Skeletal muscle satellite cell (primary cell): ENCODE results near the gene FHL2.
"Not testable (repeated sequence)": the region's sequence is repeated elsewhere in the genome, so short reads cannot be mapped to it uniquely, and the experiment has no call there.

Source experiments
- H3K27me3 ChIP-seq: 2 replicates; pipeline ENCODE4 v1.7.0; 2013; ENCODE audit warnings: low read length; ENCODE audit not compliant: control insufficient read depth, insufficient read depth
- H3K36me3 ChIP-seq: 2 replicates; pipeline ENCODE4 v1.7.0; 2013; ENCODE audit warnings: mild to moderate bottlenecking, control low read depth, low read length; ENCODE audit not compliant: insufficient read depth
- H3K4me1 ChIP-seq: 2 replicates; pipeline ENCODE4 v1.7.0; 2013; ENCODE audit warnings: low read length; ENCODE audit not compliant: control insufficient read depth, insufficient read depth
- H3K4me2 ChIP-seq: 2 replicates; pipeline ENCODE4 v1.7.0; 2013; ENCODE audit warnings: mild to moderate bottlenecking, low read length
- H3K4me3 ChIP-seq: 2 replicates; pipeline ENCODE4 v1.7.0; 2013; ENCODE audit warnings: low read length
- H3K9ac ChIP-seq: 2 replicates; pipeline ENCODE4 v1.7.0; 2013; ENCODE audit warnings: mild to moderate bottlenecking, low read depth, low read length, moderate library complexity
- H3K9me3 ChIP-seq: replicated peaks from 2 replicates; pipeline ENCODE4 v1.7.0; 2013; ENCODE audit warnings: mild to moderate bottlenecking, control low read depth, low read length

FHL2 gene

DNA sequence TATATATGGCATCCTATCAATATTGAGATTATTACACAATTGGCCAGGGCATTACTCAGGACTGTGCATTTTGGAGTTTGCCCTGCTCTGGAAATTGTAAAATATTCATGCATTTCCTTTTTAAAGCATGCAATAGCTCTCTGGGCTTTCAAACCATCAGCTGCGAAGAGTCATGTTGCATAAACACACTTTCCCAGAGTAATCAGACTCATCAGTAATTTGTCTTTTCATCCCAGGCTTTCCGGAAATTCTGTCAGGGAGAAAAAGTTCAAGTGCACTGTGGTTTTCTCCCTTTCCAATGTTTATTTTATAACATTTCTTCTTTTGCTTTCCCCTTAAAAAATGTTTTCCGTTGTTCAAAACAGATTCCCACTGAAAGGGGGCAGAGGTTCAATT lies 38.9 kb upstream of the FHL2 start:
- Histone ChIP-seq H3K9ac (peak overlapping the region; percentile 51), H3K4me1 (peaks cover 16% of the 10 kb centered on the region)

GRCh38 chr2:105432749-105433148 lies 33.9 kb upstream of the FHL2 start:
- no peak overlapping the region for H3K4me2 ChIP-seq
- no peak overlapping the region for H3K4me3 ChIP-seq
- no peaks in the 10 kb centered on the region for H3K36me3 ChIP-seq
- no peak overlapping the region for H3K9ac ChIP-seq
- peaks cover 2% of the 10 kb centered on the region for H3K4me1 ChIP-seq
- H3K27me3 ChIP-seq, result no peaks in the 10 kb centered on the region
- no peaks in the 10 kb centered on the region for H3K9me3 ChIP-seq

More for the DNA sequence above, 38.9 kb upstream of the FHL2 start:
- H3K4me2 ChIP-seq, result peak overlapping the region; percentile 65
- H3K4me3 ChIP-seq, result peak overlapping the region; percentile 45
- H3K36me3 ChIP-seq, result no peaks in the 10 kb centered on the region
- H3K9me3 ChIP-seq, result no peaks in the 10 kb centered on the region
- peaks cover 3% of the 10 kb centered on the region for H3K27me3 ChIP-seq

- H3K4me2 ChIP-seq, result no peak overlapping the region
- H3K4me1 ChIP-seq, result no peaks in the 10 kb centered on the region
- H3K9ac ChIP-seq, result no peak overlapping the region
- no peaks in the 10 kb centered on the region for H3K36me3 ChIP-seq
- H3K4me3 ChIP-seq, result no peak overlapping the region
- H3K27me3 ChIP-seq, result no peaks in the 10 kb centered on the region
- no peaks in the 10 kb centered on the region for H3K9me3 ChIP-seq
These were observed 33.2 kb upstream of the FHL2 start for GRCh38 chr2:105432044-105432399.

DNA sequence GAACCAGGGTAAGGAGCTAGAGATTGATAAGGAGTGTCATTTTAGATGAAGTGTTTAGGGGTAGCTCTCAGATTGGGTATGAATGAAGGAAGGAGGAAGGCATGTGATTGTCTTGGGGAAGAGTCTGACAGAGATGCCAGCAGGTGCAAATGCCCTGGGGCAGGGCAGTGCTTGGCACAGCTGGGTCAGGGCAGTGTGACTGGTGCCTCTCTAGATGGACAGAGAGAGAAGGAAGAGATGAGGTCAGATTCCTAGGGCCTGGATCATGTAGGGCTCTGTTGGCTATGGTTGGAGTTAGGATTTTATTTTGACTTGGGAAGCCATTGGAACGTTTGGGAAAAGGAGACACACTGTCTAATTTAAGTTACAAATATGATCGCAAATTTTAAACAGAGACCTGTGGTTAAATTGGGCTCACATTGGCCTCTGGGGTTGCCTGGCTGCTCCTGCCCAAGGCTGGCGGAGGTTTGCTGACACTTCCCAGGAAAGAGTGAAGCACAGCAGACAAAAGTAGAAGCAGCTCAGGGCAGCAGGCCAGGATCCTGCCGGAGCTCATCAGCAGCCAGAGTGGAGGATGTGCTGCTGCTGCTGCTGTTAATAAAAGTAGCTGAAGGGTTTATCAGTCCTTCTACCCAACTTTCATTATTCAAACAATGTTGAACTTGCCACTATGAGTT lies 32.7 kb upstream of the FHL2 start:
- H3K9ac ChIP-seq, result no peak overlapping the region

GRCh38 chr2:105428387-105429018 lies 29.7 kb upstream of the FHL2 start:
- no peak overlapping the region for H3K9ac ChIP-seq
- peaks cover 5% of the 10 kb centered on the region for H3K4me1 ChIP-seq
- H3K4me2 ChIP-seq, result no peak overlapping the region
- peaks cover 3% of the 10 kb centered on the region for H3K27me3 ChIP-seq
- H3K9me3 ChIP-seq, result no peaks in the 10 kb centered on the region
- no peaks in the 10 kb centered on the region for H3K36me3 ChIP-seq
- H3K4me3 ChIP-seq, result no peak overlapping the region

More for the DNA sequence above, 32.7 kb upstream of the FHL2 start:
- Histone ChIP-seq H3K27me3 (peaks cover 2% of the 10 kb centered on the region), H3K9me3 (no peaks in the 10 kb centered on the region), H3K36me3 (no peaks in the 10 kb centered on the region), H3K4me2 (no peak overlapping the region), H3K4me3 (no peak overlapping the region), H3K4me1 (peaks cover 5% of the 10 kb centered on the region)

- H3K9ac ChIP-seq, result no peak overlapping the region
- no peaks in the 10 kb centered on the region for H3K36me3 ChIP-seq
- peaks cover 5% of the 10 kb centered on the region for H3K4me1 ChIP-seq
- no peaks in the 10 kb centered on the region for H3K9me3 ChIP-seq
- H3K4me2 ChIP-seq, result no peak overlapping the region
- peaks cover 3% of the 10 kb centered on the region for H3K27me3 ChIP-seq
- H3K4me3 ChIP-seq, result no peak overlapping the region
These were observed 28.6 kb upstream of the FHL2 start for GRCh38 chr2:105427485-105427884.

DNA sequence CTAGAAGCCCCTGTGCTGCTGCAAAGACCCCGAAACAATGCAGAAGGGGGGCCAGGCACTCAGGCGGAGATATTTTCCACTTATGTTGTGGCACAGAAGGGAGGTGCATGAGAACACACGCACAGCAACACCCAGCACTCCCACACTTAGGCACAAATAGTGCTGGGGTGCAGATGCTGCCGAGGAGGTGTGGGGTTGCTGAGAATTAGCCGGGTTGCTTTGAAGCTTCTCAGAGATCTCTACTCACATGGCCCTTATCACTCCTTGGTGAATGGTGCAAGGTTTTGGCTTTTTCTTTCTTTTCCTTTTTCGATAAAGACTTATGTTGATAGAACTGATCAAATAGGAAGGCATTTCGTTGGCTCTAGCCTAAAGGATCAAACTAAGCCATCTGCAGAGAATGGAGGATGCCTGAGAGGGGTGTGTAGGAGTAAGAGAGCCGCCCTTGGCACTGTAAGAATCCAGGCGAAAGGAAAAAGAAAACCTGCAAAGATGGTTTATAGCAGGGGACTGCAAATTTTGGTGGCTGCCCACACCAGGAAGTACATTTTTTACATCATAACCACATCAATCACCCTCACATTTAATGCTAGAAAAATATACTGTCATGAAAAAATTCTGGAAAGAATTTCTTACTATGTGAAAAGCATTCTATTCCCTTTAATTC lies 27.9 kb upstream of the FHL2 start:
- no peaks in the 10 kb centered on the region for H3K9me3 ChIP-seq
- peaks cover 3% of the 10 kb centered on the region for H3K27me3 ChIP-seq
- H3K4me1 ChIP-seq, result peaks cover 5% of the 10 kb centered on the region
- H3K36me3 ChIP-seq, result no peaks in the 10 kb centered on the region
- H3K4me2 ChIP-seq, result no peak overlapping the region
- no peak overlapping the region for H3K9ac ChIP-seq
- no peak overlapping the region for H3K4me3 ChIP-seq

DNA sequence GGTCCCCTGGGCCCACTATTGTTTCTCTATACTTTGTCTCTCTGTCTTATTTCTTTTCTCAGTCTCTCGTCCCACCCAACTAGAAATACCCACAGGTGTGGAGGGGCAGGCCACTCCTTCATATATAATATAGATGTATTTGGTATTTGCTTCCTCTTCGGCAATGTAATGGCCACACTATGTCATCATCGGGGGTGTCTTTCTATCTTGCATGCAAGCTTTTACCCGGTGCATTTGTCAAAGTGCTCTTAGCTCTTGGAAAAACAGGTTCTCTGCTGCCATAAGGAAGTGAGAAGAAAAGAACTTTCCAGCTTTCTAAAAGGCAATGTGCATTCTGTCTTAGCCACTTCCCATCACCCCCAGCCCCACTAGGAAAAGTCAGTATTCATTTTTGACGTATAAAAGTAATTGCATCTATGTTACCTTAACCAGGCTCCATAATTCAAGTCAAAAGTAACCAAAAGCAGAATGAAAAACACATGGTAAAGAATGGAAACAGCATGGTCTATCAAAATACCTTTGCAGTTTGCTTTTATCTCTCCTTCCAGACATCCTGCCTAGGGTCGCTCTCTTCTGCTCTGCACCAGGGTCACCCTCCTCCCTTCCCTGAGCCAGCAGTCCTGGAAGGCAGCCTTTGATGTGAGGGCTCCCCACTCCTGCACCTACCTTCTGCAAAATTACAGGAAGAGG lies 27.2 kb upstream of the FHL2 start:
- no peaks in the 10 kb centered on the region for H3K9me3 ChIP-seq
- no peaks in the 10 kb centered on the region for H3K36me3 ChIP-seq
- H3K27me3 ChIP-seq, result peaks cover 3% of the 10 kb centered on the region
- H3K4me3 ChIP-seq, result no peak overlapping the region
- H3K4me1 ChIP-seq, result peaks cover 5% of the 10 kb centered on the region
- no peak overlapping the region for H3K9ac ChIP-seq
- H3K4me2 ChIP-seq, result no peak overlapping the region

- H3K27me3 ChIP-seq, H3K9ac ChIP-seq, H3K9me3 ChIP-seq, H3K36me3 ChIP-seq, H3K4me3 ChIP-seq, H3K4me2 ChIP-seq, H3K4me1 ChIP-seq: not testable (repeated sequence)
These were observed 26.0 kb upstream of the FHL2 start for GRCh38 chr2:105424836-105425235.

DNA sequence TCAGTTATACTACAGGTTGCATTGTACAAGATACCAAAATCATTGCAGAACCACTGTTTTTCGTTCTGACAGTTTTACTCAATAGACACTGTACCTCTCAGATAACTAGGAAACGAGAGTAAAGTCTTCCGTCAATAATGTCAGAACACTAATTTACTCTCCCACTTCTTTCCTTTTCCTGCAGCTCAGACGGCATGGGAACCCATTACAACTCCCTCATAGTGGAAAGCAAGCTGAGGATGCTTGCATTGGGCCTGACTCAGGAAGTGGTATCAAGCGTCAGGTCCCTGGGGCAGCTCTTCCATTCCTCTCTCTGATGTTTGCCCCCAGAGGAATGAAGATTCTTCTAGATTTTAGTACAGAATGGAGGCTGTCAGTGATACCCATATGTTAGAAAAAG lies 23.9 kb upstream of the FHL2 start:
- Histone ChIP-seq H3K4me1 (peaks cover 11% of the 10 kb centered on the region), H3K27me3 (peaks cover 3% of the 10 kb centered on the region), H3K36me3 (no peaks in the 10 kb centered on the region), H3K9me3 (peaks cover 3% of the 10 kb centered on the region), H3K9ac (no peak overlapping the region), H3K4me2 (no peak overlapping the region), H3K4me3 (no peak overlapping the region)

DNA sequence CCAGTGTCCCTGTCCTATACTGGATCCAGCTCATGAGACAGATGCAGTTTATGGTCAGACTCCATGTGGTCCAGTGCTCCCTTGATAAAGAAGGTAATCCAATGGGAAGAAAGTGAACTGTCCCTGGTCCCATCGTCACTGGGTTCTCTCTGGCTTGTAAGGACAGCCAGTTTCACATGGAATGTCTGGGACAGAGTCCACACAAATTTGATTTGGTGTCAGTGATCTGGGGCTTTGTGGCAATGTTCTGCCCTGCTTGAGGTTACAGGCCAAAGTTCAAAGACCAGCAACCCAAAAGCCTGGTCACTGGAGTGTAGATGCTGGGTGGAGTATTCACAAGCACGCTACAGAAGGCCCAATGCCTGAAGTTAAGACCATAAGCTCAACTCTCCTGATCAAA lies 22.2 kb upstream of the FHL2 start:
- no peaks in the 10 kb centered on the region for H3K36me3 ChIP-seq
- H3K9ac ChIP-seq, result no peak overlapping the region
- peaks cover 3% of the 10 kb centered on the region for H3K9me3 ChIP-seq
- no peaks in the 10 kb centered on the region for H3K27me3 ChIP-seq
- peaks cover 9% of the 10 kb centered on the region for H3K4me1 ChIP-seq
- no peak overlapping the region for H3K4me2 ChIP-seq
- H3K4me3 ChIP-seq, result no peak overlapping the region
